K562 (cell line): ENCODE data around the gene HBM. TPM values are rescaled to one million over a fixed set of nuclear protein-coding genes. Genes with fewer than 3 reads are reported as not detected.
A peak's percentile ranks its signal among the peaks of the same experiment; 100 is the strongest.

ENCODE experiments used
- ATAC-seq: fragments of 200-7000 bp; cut with Tn5 transposase; 3 replicates; pipeline ENCODE4 v1.9.1; 2020; ENCODE audit warnings: moderate library complexity
- BruUV-seq: library from RNA; stranded (reverse); fragments of 400-500 nt; replicated peaks from 2 replicates; lab custom pipeline; 2021; lab: Mats Ljungman, UMichigan
- CTCF ChIA-PET: fragments of 300-600 bp; formaldehyde crosslinking; extraction: SDS; loops from one replicate; lab custom pipeline; 2021; ENCODE audit warnings: low intra/inter-chr PET ratio; lab: Yijun Ruan, JAX
- POLR2A ChIA-PET: fragments of 300-600, 350-650 bp; sonication (Branson Sonifier 250); formaldehyde crosslinking; extraction: SDS; loops from one replicate; lab custom pipeline; 2021; ENCODE audit warnings: antibody characterized with exemption, inconsistent platforms; lab: Yijun Ruan, JAX
- DNase-seq, 4 experiments: peaks; one replicate each; pipeline versions ENCODE4 v3.0.0 to v3.0.0-alpha.2; 2011 to 2018; ENCODE audit warnings: low spot score in 3 of 4, mixed read lengths in 3 of 4; ENCODE audit errors: extremely low read depth in 1 of 4
- FAIRE-seq: peaks from 2 replicates; lab custom pipeline; 2011; peaks lifted over from hg19 to GRCh38; lab: Jason Lieb, UNC
- H2AFZ ChIP-seq: 2 replicates; pipeline ENCODE4 v1.6.0; 2011; ENCODE audit warnings: low read depth, low read length, control low read depth, inconsistent platforms
- H3K27ac ChIP-seq: fragments of 200-600 bp; 3 replicates; pipeline ENCODE4 v1.8.0; 2011; ENCODE audit warnings: low read depth, mild to moderate bottlenecking, control low read depth, inconsistent platforms, low read length, moderate library complexity, mixed read lengths; ENCODE audit errors: extremely low read depth
- H3K27me3 ChIP-seq, 2 experiments: fragments of 300-600 bp in 1 of 2; 2 replicates in 1 of 2; 3 replicates in 1 of 2; pipeline versions ENCODE4 v1.6.0 to v1.8.0; 2011; ENCODE audit warnings: inconsistent platforms in 2 of 2, low read length in 2 of 2, mild to moderate bottlenecking in 1 of 2, mixed read lengths in 1 of 2, moderate library complexity in 1 of 2; ENCODE audit not compliant: control insufficient read depth in 2 of 2, insufficient read depth in 2 of 2
- H3K36me3 ChIP-seq: fragments of 300-600 bp; 3 replicates; pipeline ENCODE4 v1.8.0; 2011; ENCODE audit warnings: mild to moderate bottlenecking, low read length, inconsistent platforms; ENCODE audit not compliant: control insufficient read depth, insufficient read depth
- H3K4me1 ChIP-seq, 2 experiments: fragments of 200-600 bp in 1 of 2; replicated peaks in 1 of 2; 2 replicates in 1 of 2; 3 replicates in 1 of 2; pipeline versions ENCODE4 v1.5.1 to v1.8.0; 2011; ENCODE audit warnings: inconsistent platforms in 2 of 2, low read length in 2 of 2, mild to moderate bottlenecking in 1 of 2, mixed read lengths in 1 of 2, moderate library complexity in 1 of 2; ENCODE audit not compliant: control insufficient read depth in 2 of 2, insufficient read depth in 2 of 2
- H3K4me2 ChIP-seq: 2 replicates; pipeline ENCODE4 v1.6.1; 2011; ENCODE audit warnings: low read length, control low read depth, inconsistent platforms, mixed read lengths; ENCODE audit not compliant: insufficient read depth
- H3K4me3 ChIP-seq: fragments of 200-600 bp; sonication (generic), shearing (Covaris generic); 2 replicates; pipeline ENCODE4 v1.5.1; 2016; ENCODE audit warnings: control low read depth, inconsistent platforms
- H3K79me2 ChIP-seq: fragments of 200-600 bp; 3 replicates; pipeline ENCODE4 v1.8.0; 2011; ENCODE audit warnings: low read length, inconsistent platforms; ENCODE audit not compliant: control insufficient read depth, insufficient read depth
- H3K9ac ChIP-seq, 2 experiments: 2 replicates each; pipeline versions ENCODE4 v1.6.0 to v1.6.1; 2011; ENCODE audit warnings: low read depth in 2 of 2, low read length in 2 of 2, control low read depth in 1 of 2, inconsistent platforms in 1 of 2, mild to moderate bottlenecking in 1 of 2, mixed read lengths in 1 of 2; ENCODE audit not compliant: insufficient read depth in 1 of 2
- H3K9me1 ChIP-seq: one replicate; pipeline ENCODE4 v1.6.0; 2011; ENCODE audit warnings: inconsistent platforms, mild to moderate bottlenecking, low read length, moderate library complexity; ENCODE audit not compliant: control insufficient read depth, insufficient read depth
- H3K9me3 ChIP-seq: replicated peaks from 2 replicates; pipeline ENCODE4 v1.5.1; 2011; ENCODE audit warnings: low read depth, low read length, inconsistent platforms; ENCODE audit not compliant: control insufficient read depth, insufficient read depth
- H4K20me1 ChIP-seq: replicated peaks from 2 replicates; pipeline ENCODE4 v1.6.1; 2011; ENCODE audit warnings: low read length, inconsistent platforms, mixed read lengths; ENCODE audit not compliant: control insufficient read depth, insufficient read depth
- CBFA2T2 ChIP-seq: fragments of 450-650 bp; conservative IDR thresholded peaks from 2 replicates; pipeline ENCODE4 v1.6.1; 2017; ENCODE audit warnings: mild to moderate bottlenecking
- CBFA2T3 ChIP-seq: fragments of 450-650 bp; IDR thresholded peaks from 2 replicates; pipeline ENCODE4 v1.6.1; 2017
- CTBP1 ChIP-seq: fragments of 450-650 bp; IDR thresholded peaks from 2 replicates; pipeline ENCODE4 v1.6.1; 2016; ENCODE audit warnings: borderline replicate concordance
- FOXP1 ChIP-seq: sonication (generic); formaldehyde crosslinking; IDR thresholded peaks from 2 replicates; pipeline ENCODE4 v1.8.0; 2022; ENCODE audit warnings: mild to moderate bottlenecking, missing genetic modification reagents
- MEIS2 ChIP-seq: fragments of 450-650 bp; IDR thresholded peaks from 2 replicates; pipeline ENCODE4 v1.6.1; 2014; ENCODE audit warnings: mild to moderate bottlenecking; ENCODE audit not compliant: partially characterized antibody
- PBX2 ChIP-seq, 2 experiments: IDR thresholded peaks in 1 of 2; conservative IDR thresholded peaks in 1 of 2; 2 replicates each; pipeline ENCODE4 v1.6.1; 2016; ENCODE audit warnings: low read depth in 2 of 2, mild to moderate bottlenecking in 1 of 2, missing compliant biosample characterization in 1 of 2, missing genetic modification characterization in 1 of 2, moderate library complexity in 1 of 2
- RCOR1 ChIP-seq, 2 experiments: IDR thresholded peaks; 2 replicates each; pipeline ENCODE4 v1.6.1; 2012; ENCODE audit warnings: low read depth in 2 of 2, low read length in 2 of 2, borderline replicate concordance in 1 of 2, improper control_type of control experiment in 1 of 2
- TAF7 ChIP-seq: fragments of 450-650 bp; IDR thresholded peaks from 2 replicates; pipeline ENCODE4 v1.6.1; 2016; ENCODE audit warnings: missing genetic modification characterization, missing compliant biosample characterization
- TCF3 ChIP-seq: sonication (generic); formaldehyde crosslinking; IDR thresholded peaks from 2 replicates; pipeline ENCODE4 v1.4.0; 2020; ENCODE audit warnings: mild to moderate bottlenecking, missing genetic modification reagents
- WHSC1 ChIP-seq: IDR thresholded peaks from one replicate; pipeline ENCODE4 v1.6.1; 2012; ENCODE audit warnings: low read length, control low read depth, inconsistent platforms
- ZBTB17 ChIP-seq: fragments of 450-650 bp; formaldehyde crosslinking; IDR thresholded peaks from 2 replicates; pipeline ENCODE4 v1.4.0; 2020; ENCODE audit warnings: mild to moderate bottlenecking
- ZBTB26 ChIP-seq: fragments of 450-650 bp; formaldehyde crosslinking; IDR thresholded peaks from 2 replicates; pipeline ENCODE4 v1.4.0; 2022; ENCODE audit warnings: missing genetic modification characterization
- ZNF23 ChIP-seq: fragments of 250-450 bp; sonication (Bioruptor Pico); IDR thresholded peaks from 2 replicates; pipeline ENCODE4 v1.4.0; 2020; ENCODE audit warnings: mild to moderate bottlenecking
- ZNF436 ChIP-seq: fragments of 250-450, 450-650 bp; sonication (Bioruptor Pico); formaldehyde crosslinking; IDR thresholded peaks from 2 replicates; pipeline ENCODE4 v1.7.0; 2020; ENCODE audit warnings: mild to moderate bottlenecking
- ZNF592 ChIP-seq: fragments of 450-650 bp; IDR thresholded peaks from 2 replicates; pipeline ENCODE4 v1.6.1; 2017; ENCODE audit warnings: antibody characterized with exemption, mild to moderate bottlenecking
- WGBS: fragments of 100-300 bp; shearing (Covaris generic); methylation state at CpG from one replicate; pipeline ENCODE4 v1.1.6; 2016; ENCODE audit warnings: low coverage, mixed read lengths; ENCODE audit not compliant: insufficient coverage; ENCODE audit errors: missing lambda C conversion rate; 5-methylcytosine and 5-hydroxymethylcytosine counted together
- in situ Hi-C: fragments of 300-500 bp; cut with MboI; formaldehyde crosslinking; loops from 4 replicates; pipeline ENCODE4 v1.15.0; 2018; ENCODE audit warnings: inconsistent platforms, mixed read lengths
- intact Hi-C: fragments of 100-400 bp; cut with micrococcal nuclease; formaldehyde crosslinking; loops from 2 replicates; pipeline ENCODE4 v1.14.2; 2022
- polyA plus RNA-seq, 8 experiments: library from polyadenylated mRNA; depleted of rRNA in 4 of 8; stranded (reverse) in 5 of 8; unstranded in 3 of 8; fragments of >200 nt; fragmentation: Nextera tagmentation in 2 of 8; fragmentation: Illumina TruSeq in 1 of 8; extraction: Ambion mirVana in 2 of 8; extraction: Trizol in 1 of 8; gene quantifications; 2 replicates each; pipeline versions ENCODE4 v1.2.1 to v1.2.3, GENCODE V29; 2011 to 2014; ENCODE audit warnings: inconsistent platforms in 1 of 8, missing spikeins in 1 of 8
- total RNA-seq, 7 experiments: library from RNA; depleted of rRNA in 6 of 7; stranded (reverse); fragments of >200 nt in 6 of 7; fragmentation: Illumina TruSeq in 2 of 7; extraction: Trizol in 2 of 7; gene quantifications; 2 replicates each; pipeline versions ENCODE4 v1.2.1 to v1.2.3, GENCODE V29; 2011 to 2021; ENCODE audit warnings: low replicate concordance in 1 of 7

Gene HBM
- total and polyA plus RNA-seq, 9 of the 15 experiments (the other 6 are each of a cell fraction or from before 2014, with no cell fraction given), result not detected

- BruUV-seq, result no TSS peak
- Histone ChIP-seq H3K36me3 (peaks cover 64% of the 10 kb centered on the region), H3K4me3 (no peak overlapping the region), H4K20me1 (no peaks in the 10 kb centered on the region), H3K9me3 (no peaks in the 10 kb centered on the region), H3K79me2 (peaks cover 28% of the 10 kb centered on the region; the same call in 2 of the 3 replicates), H3K27ac (no peak overlapping the region; the same call in 2 of the 3 replicates), H2AFZ (no peak overlapping the region), H3K27me3 (no peaks in the 10 kb centered on the region; a peak in 1 of 5 replicates), H3K9ac (no peak overlapping the region), H3K9me1 (no peaks in the 10 kb centered on the region), H3K4me1 (peaks cover 61 to 65% of the 10 kb centered on the region in 2 experiments), H3K4me2 (no peak overlapping the region)
- in situ Hi-C loops (no loop called here), intact Hi-C loops (no loop called here)
- peak; percentile 21; the same call in 1 of the 2 replicates for TF ChIP-seq TCF3 (CRISPR knock-in tag)
- TF ChIP-seq ZBTB26 (CRISPR knock-in tag), result no peak
- peak; percentile 67 for TF ChIP-seq WHSC1
- no peak for TF ChIP-seq ZNF23 (CRISPR knock-in tag)
- peak in 1 of 2 experiments; percentile 23; a peak in 1 of 4 replicates for TF ChIP-seq RCOR1 (IDR thresholded peaks at IDR 0.05; ENCODE audit: borderline replicate concordance in 1 of 2, low read depth in 2 of 2, low read length in 2 of 2)
- TF ChIP-seq ZNF436 (CRISPR knock-in tag), result no peak
- no peak for TF ChIP-seq TAF7 (tag)
- TF ChIP-seq FOXP1 (CRISPR knock-in tag), result 0 out of 2 replicates have a peak, but pooled peaks have one; percentile 46
- TF ChIP-seq MEIS2, result peak; percentile 65
- 0 out of 2 replicates have a peak, but pooled peaks have one; percentile 34 for TF ChIP-seq ZNF592
- TF ChIP-seq PBX2 (CRISPR knock-in tag; IDR thresholded peaks at IDR 0.05; ENCODE audit: low read depth), result no peak
- TF ChIP-seq PBX2 (tag; conservative IDR thresholded peaks at IDR 0.05; ENCODE audit: low read depth), result peak; percentile 28; the same call in 1 of the 2 replicates
- TF ChIP-seq CBFA2T3, result 0 out of 2 replicates have a peak, but pooled peaks have one; percentile 15
- 0 out of 2 replicates have a peak, but pooled peaks have one; percentile 10 for TF ChIP-seq CBFA2T2
- peak; percentile 47; the same call in 1 of the 2 replicates for TF ChIP-seq CTBP1
- no peak for TF ChIP-seq ZBTB17 (CRISPR knock-in tag)
- 40% methylated on average over 7 of the region's 7 CpGs for WGBS
- ChIA-PET CTCF (no interaction called here), POLR2A (no interaction called here)
- ATAC-seq (no peak), FAIRE-seq (no peak), DNase-seq (peak in 3 of 4 experiments; percentile 51 to 58 (median 55))
Observed at GRCh38 chr16:116015-116414, 49.8 kb upstream of the HBM start.
